Endodermal cell (in vitro differentiated cells): Measurements from ENCODE around the gene VSNL1. TPM values are rescaled to one million over a fixed set of nuclear protein-coding genes. Genes with fewer than 3 reads are reported as not detected.

Experiments
- DNase-seq: peaks from one replicate; pipeline ENCODE4 v3.0.0-alpha.2; 2017
- H3K27ac ChIP-seq: 2 replicates; pipeline ENCODE4 v1.5.1; 2013; ENCODE audit warnings: mild to moderate bottlenecking, low read depth, low read length, moderate library complexity
- H3K27me3 ChIP-seq: 2 replicates; pipeline ENCODE4 v1.6.1; 2013; ENCODE audit warnings: mild to moderate bottlenecking, low read length, moderate library complexity; ENCODE audit not compliant: insufficient read depth, control insufficient read depth, poor library complexity, severe bottlenecking
- H3K36me3 ChIP-seq: 2 replicates; pipeline ENCODE4 v1.7.0; 2013; ENCODE audit warnings: mild to moderate bottlenecking, low read length, moderate library complexity; ENCODE audit not compliant: control insufficient read depth, insufficient read depth
- H3K4me1 ChIP-seq: one replicate; pipeline ENCODE4 v1.7.0; 2013; ENCODE audit warnings: low read length; ENCODE audit not compliant: control insufficient read depth, insufficient read depth
- H3K4me3 ChIP-seq: 2 replicates; pipeline ENCODE4 v1.5.1; 2013; ENCODE audit warnings: mild to moderate bottlenecking, low read length, moderate library complexity
- H3K9ac ChIP-seq: 2 replicates; pipeline ENCODE4 v1.6.1; 2013; ENCODE audit warnings: mild to moderate bottlenecking, low read length, moderate library complexity; ENCODE audit not compliant: poor library complexity, severe bottlenecking; ENCODE audit errors: extremely low read depth
- H3K9me3 ChIP-seq: 2 replicates; pipeline ENCODE4 v1.6.1; 2013; ENCODE audit warnings: mild to moderate bottlenecking, low read length, moderate library complexity; ENCODE audit not compliant: control insufficient read depth
- H3K27ac Mint-ChIP-seq: 2 replicates; pipeline ENCODE4 v1.8.0; 2020; ENCODE audit warnings: mixed read lengths
- H3K27me3 Mint-ChIP-seq: 2 replicates; pipeline ENCODE4 v1.8.0; 2021; ENCODE audit warnings: mild to moderate bottlenecking, mixed read lengths; ENCODE audit not compliant: insufficient read depth
- H3K36me3 Mint-ChIP-seq: 2 replicates; pipeline ENCODE4 v1.8.0; 2020; ENCODE audit warnings: low read depth, mixed read lengths
- H3K4me1 Mint-ChIP-seq: 2 replicates; pipeline ENCODE4 v1.8.0; 2020; ENCODE audit warnings: mixed read lengths
- H3K4me3 Mint-ChIP-seq: 2 replicates; pipeline ENCODE4 v1.8.0; 2020; ENCODE audit warnings: mild to moderate bottlenecking, moderate library complexity, mixed read lengths
- H3K9me3 Mint-ChIP-seq: 2 replicates; pipeline ENCODE4 v1.8.0; 2020; ENCODE audit warnings: mild to moderate bottlenecking, mixed read lengths
- WGBS, 2 experiments: methylation state at CpG; one replicate each; pipeline versions ENCODE4 v1.1.5 to v1.1.7; 2013; ENCODE audit warnings: missing lambda C conversion rate in 2 of 2, mixed read lengths in 1 of 2; ENCODE audit not compliant: insufficient coverage in 1 of 2, insufficient read length in 1 of 2; 5-methylcytosine and 5-hydroxymethylcytosine counted together
- total RNA-seq, 2 donors: library from RNA; stranded (reverse); fragmentation: NEBNext Ultra II Directional in 1 of 2; extraction: Animal tissue kit (Norgen Biotek cat#: 25700) in 1 of 2; gene quantifications; 2 replicates in 1 of 2; 3 replicates in 1 of 2; pipeline ENCODE4 v1.2.1, GENCODE V29; 2021
- TF ChIP-seq, protein P1 (sequence below): fragments of 200-600 bp; sonication (generic); conservative IDR thresholded peaks from 2 replicates; pipeline ENCODE4 v1.5.0; 2021; ENCODE audit warnings: antibody characterized with exemption, mild to moderate bottlenecking

Gene VSNL1
- total RNA-seq, 2 donors from 2014 or later, result 1.4 to 3.3 TPM

DNA sequence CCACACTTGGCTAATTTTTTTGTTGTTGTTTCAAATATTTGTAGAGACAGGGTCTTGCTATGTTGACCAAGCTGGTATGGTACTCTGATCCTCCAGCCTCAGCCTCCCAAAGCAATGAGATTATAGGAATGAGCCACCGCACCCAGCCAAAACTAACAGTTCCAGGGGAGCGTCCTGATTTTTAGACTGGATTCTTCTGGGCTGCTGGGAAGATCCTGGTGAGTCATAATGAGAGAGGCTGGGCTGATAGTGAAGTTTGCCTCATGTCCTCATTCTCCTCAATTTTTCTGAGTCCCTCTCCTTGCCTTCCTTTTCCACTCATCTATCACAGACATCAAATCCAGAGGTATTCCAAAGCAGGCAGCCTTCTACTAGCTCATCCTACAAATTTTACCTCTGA is 81.3 kb downstream of the VSNL1 start:
- H3K4me3 ChIP-seq, result no peak overlapping the region
- TF ChIP-seq, protein P1, sequence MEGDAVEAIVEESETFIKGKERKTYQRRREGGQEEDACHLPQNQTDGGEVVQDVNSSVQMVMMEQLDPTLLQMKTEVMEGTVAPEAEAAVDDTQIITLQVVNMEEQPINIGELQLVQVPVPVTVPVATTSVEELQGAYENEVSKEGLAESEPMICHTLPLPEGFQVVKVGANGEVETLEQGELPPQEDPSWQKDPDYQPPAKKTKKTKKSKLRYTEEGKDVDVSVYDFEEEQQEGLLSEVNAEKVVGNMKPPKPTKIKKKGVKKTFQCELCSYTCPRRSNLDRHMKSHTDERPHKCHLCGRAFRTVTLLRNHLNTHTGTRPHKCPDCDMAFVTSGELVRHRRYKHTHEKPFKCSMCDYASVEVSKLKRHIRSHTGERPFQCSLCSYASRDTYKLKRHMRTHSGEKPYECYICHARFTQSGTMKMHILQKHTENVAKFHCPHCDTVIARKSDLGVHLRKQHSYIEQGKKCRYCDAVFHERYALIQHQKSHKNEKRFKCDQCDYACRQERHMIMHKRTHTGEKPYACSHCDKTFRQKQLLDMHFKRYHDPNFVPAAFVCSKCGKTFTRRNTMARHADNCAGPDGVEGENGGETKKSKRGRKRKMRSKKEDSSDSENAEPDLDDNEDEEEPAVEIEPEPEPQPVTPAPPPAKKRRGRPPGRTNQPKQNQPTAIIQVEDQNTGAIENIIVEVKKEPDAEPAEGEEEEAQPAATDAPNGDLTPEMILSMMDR, result no peak
- Mint-ChIP-seq H3K4me1 (peaks cover 11% of the 10 kb centered on the region), H3K9me3 (peaks cover 8% of the 10 kb centered on the region), H3K4me3 (no peak overlapping the region), H3K27ac (no peak overlapping the region), H3K36me3 (no peaks in the 10 kb centered on the region), H3K27me3 (peaks cover 1% of the 10 kb centered on the region)
- peaks cover 4% of the 10 kb centered on the region for H3K9me3 ChIP-seq
- H3K27me3 ChIP-seq, result no peaks in the 10 kb centered on the region
- no peaks in the 10 kb centered on the region for H3K36me3 ChIP-seq
- WGBS, 2 experiments, result 72 to 98% methylated on average over 2 of the region's 2 CpGs
- DNase-seq, result peak; percentile 26
- no peak overlapping the region for H3K27ac ChIP-seq
- H3K4me1 ChIP-seq, result peaks cover 3% of the 10 kb centered on the region
- no peak overlapping the region for H3K9ac ChIP-seq

DNA sequence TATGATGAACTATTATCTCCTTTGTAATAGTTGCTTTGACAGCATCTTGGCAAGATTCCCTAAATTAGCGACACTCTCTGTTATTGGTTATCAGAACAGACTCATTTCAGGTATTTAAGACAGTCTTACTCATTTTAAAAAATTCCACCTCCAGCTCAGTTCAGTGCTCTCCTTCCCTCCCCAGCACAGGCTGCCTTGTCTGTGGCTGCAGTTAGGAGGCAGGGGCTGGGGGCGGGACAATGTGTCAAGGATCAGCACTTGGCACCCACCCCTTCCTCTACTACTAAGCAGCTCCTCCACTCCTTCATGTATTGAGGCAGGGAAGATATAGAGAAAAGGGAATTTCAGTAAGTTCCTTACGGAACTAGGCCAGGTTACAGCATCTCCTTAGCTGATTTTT is 85.0 kb downstream of the VSNL1 start:
- H3K9me3 ChIP-seq, result peaks cover 8% of the 10 kb centered on the region
- H3K9ac ChIP-seq, result no peak overlapping the region
- no peak overlapping the region for H3K4me3 ChIP-seq
- DNase-seq, result no peak
- no peaks in the 10 kb centered on the region for H3K36me3 ChIP-seq
- peaks cover 21% of the 10 kb centered on the region for H3K9me3 Mint-ChIP-seq
- no peak overlapping the region for H3K4me3 Mint-ChIP-seq
- H3K27me3 Mint-ChIP-seq, result peaks cover 1% of the 10 kb centered on the region
- no peak overlapping the region for H3K27ac ChIP-seq
- peaks cover 7% of the 10 kb centered on the region for H3K4me1 ChIP-seq
- 91 to 100% methylated on average over 2 to 3 of the region's 3 CpGs for WGBS, 2 experiments
- H3K36me3 Mint-ChIP-seq, result no peaks in the 10 kb centered on the region
- no peaks in the 10 kb centered on the region for H3K27me3 ChIP-seq
- H3K4me1 Mint-ChIP-seq, result peaks cover 18% of the 10 kb centered on the region
- TF ChIP-seq, protein P1, result no peak
- H3K27ac Mint-ChIP-seq, result no peak overlapping the region

DNA sequence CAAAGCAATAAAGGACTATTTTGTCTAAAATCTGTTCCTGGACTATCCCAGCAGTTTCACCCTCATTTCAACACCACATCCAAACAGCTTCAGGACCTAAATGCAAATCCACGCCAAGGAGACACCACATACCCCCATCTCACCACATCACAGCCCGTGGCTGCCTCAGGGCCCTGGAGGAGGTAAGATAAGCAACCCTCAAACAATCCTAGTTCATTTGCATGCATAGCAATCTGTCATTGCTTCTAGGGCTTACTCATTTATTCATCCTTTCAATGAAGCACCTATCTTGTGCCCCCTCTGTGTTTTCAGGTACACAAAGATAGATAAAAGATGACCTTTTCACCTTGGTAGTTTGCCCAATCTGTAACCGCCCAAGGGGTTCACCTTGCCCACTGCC is 86.5 kb downstream of the VSNL1 start:
- DNase-seq, result no peak
- Mint-ChIP-seq H3K27ac (peak overlapping the region; percentile 14), H3K4me3 (no peak overlapping the region), H3K36me3 (no peaks in the 10 kb centered on the region), H3K4me1 (peaks cover 15% of the 10 kb centered on the region), H3K27me3 (no peaks in the 10 kb centered on the region), H3K9me3 (peaks cover 21% of the 10 kb centered on the region)
- no peak overlapping the region for H3K4me3 ChIP-seq
- H3K4me1 ChIP-seq, result peaks cover 7% of the 10 kb centered on the region
- no peaks in the 10 kb centered on the region for H3K36me3 ChIP-seq
- TF ChIP-seq, protein P1, result no peak
- H3K27me3 ChIP-seq, result no peaks in the 10 kb centered on the region
- peaks cover 8% of the 10 kb centered on the region for H3K9me3 ChIP-seq
- H3K27ac ChIP-seq, result no peak overlapping the region
- H3K9ac ChIP-seq, result no peak overlapping the region
- WGBS, 2 experiments, result 76 to 88% methylated on average over 1 to 3 of the region's 3 CpGs
